Measurements from ENCODE around the gene HPCAL1.

DNA sequence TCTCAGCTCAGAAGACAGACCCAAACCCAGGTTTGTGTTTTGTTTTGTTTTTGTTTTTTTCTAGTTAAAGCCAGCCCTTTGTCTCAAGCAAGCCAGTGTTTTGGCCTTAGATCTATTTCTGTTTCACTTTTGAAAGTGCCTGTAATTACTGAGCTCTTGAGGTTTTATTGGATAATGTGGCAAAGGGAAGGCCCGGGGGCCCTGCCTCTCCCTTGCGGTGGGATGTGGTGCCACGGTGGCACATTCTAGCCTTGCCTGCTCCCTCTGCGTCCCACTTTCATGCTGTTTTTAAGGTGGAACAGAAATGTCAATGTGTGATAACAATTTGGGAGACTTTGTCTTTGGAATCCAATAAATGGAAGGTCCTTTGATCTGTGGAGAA is 2.5 kb downstream of the HPCAL1 start:
- TF ChIP-seq EZH2 (IDR thresholded peaks at IDR 0.05; ENCODE audit: low read depth, unreplicated experiment): no peak
- TF ChIP-seq, protein P1, sequence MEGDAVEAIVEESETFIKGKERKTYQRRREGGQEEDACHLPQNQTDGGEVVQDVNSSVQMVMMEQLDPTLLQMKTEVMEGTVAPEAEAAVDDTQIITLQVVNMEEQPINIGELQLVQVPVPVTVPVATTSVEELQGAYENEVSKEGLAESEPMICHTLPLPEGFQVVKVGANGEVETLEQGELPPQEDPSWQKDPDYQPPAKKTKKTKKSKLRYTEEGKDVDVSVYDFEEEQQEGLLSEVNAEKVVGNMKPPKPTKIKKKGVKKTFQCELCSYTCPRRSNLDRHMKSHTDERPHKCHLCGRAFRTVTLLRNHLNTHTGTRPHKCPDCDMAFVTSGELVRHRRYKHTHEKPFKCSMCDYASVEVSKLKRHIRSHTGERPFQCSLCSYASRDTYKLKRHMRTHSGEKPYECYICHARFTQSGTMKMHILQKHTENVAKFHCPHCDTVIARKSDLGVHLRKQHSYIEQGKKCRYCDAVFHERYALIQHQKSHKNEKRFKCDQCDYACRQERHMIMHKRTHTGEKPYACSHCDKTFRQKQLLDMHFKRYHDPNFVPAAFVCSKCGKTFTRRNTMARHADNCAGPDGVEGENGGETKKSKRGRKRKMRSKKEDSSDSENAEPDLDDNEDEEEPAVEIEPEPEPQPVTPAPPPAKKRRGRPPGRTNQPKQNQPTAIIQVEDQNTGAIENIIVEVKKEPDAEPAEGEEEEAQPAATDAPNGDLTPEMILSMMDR (conservative IDR thresholded peaks at IDR 0.05; ENCODE audit: low read depth in 2 of 2): no peak

Measured in GM23338 (cell line).